CD14-positive monocyte (primary cell): ENCODE measurements around the gene TMEM132C. TPM values are rescaled to one million over a fixed set of nuclear protein-coding genes. Genes with fewer than 3 reads are reported as not detected.

Experiments used
- DNase-seq, 3 donors: peaks; one replicate each; pipeline ENCODE4 v3.0.0-alpha.2; 2011 to 2022
- H2AFZ ChIP-seq: 2 replicates; pipeline ENCODE4 v1.6.0; 2012; ENCODE audit warnings: mild to moderate bottlenecking, low read depth, low read length, inconsistent platforms; ENCODE audit not compliant: insufficient read depth, poor library complexity, severe bottlenecking
- H3K27ac ChIP-seq, 2 donors: 1 replicate in 1 of 2; 2 replicates in 1 of 2; pipeline ENCODE4 v1.5.1; 2012 to 2013; ENCODE audit warnings: low read length in 2 of 2, control low read depth in 1 of 2, inconsistent platforms in 1 of 2, low read depth in 1 of 2, mild to moderate bottlenecking in 1 of 2
- H3K27me3 ChIP-seq, 2 donors: one replicate each; pipeline versions ENCODE4 v1.6.0 to v1.6.1; 2011 to 2013; ENCODE audit warnings: low read length in 2 of 2; ENCODE audit not compliant: control insufficient read depth in 2 of 2, insufficient read depth in 2 of 2
- H3K36me3 ChIP-seq, 2 donors: replicated peaks in 1 of 2; 1 replicate in 1 of 2; 2 replicates in 1 of 2; pipeline versions ENCODE4 v1.5.1 to v1.6.1; 2012 to 2013; ENCODE audit warnings: low read length in 2 of 2, control low read depth in 1 of 2, inconsistent platforms in 1 of 2, mild to moderate bottlenecking in 1 of 2; ENCODE audit not compliant: insufficient read depth in 2 of 2, control insufficient read depth in 1 of 2
- H3K4me1 ChIP-seq, 2 donors: 1 replicate in 1 of 2; 2 replicates in 1 of 2; pipeline versions ENCODE4 v1.5.1 to v1.6.1; 2012 to 2013; ENCODE audit warnings: low read length in 2 of 2, control low read depth in 1 of 2, inconsistent platforms in 1 of 2, mild to moderate bottlenecking in 1 of 2, moderate library complexity in 1 of 2; ENCODE audit not compliant: insufficient read depth in 2 of 2, control insufficient read depth in 1 of 2
- H3K4me2 ChIP-seq: replicated peaks from 2 replicates; pipeline ENCODE3; 2012; ENCODE audit warnings: low read length, moderate library complexity, mild to moderate bottlenecking; ENCODE audit not compliant: poor library complexity, severe bottlenecking; ENCODE audit errors: extremely low read depth
- H3K4me3 ChIP-seq, 3 experiments: fragments of 200-600 bp in 1 of 3; sonication (generic) in 1 of 3; replicated peaks in 1 of 3; 1 replicate in 2 of 3; 2 replicates in 1 of 3; pipeline ENCODE4 v1.5.1; 2011 to 2013; ENCODE audit warnings: low read length in 3 of 3, mild to moderate bottlenecking in 3 of 3, control low read depth in 2 of 3, low read depth in 2 of 3, inconsistent platforms in 1 of 3, moderate library complexity in 1 of 3
- H3K79me2 ChIP-seq: 2 replicates; pipeline ENCODE4 v1.6.0; 2012; ENCODE audit warnings: mild to moderate bottlenecking, control low read depth, inconsistent platforms, low read length, moderate library complexity; ENCODE audit not compliant: insufficient read depth
- H3K9ac ChIP-seq: 2 replicates; pipeline ENCODE4 v1.6.0; 2017; ENCODE audit warnings: low read length, mild to moderate bottlenecking; ENCODE audit not compliant: insufficient read depth, poor library complexity, severe bottlenecking
- H3K9me3 ChIP-seq, 2 donors: replicated peaks in 1 of 2; 1 replicate in 1 of 2; 2 replicates in 1 of 2; pipeline versions ENCODE4 v1.5.1 to v1.6.1; 2012 to 2013; ENCODE audit warnings: low read length in 2 of 2, control low read depth in 1 of 2; ENCODE audit not compliant: control insufficient read depth in 1 of 2, insufficient read depth in 1 of 2
- H4K20me1 ChIP-seq: 2 replicates; pipeline ENCODE4 v1.6.0; 2012; ENCODE audit warnings: mild to moderate bottlenecking, low read length, control low read depth, moderate library complexity; ENCODE audit not compliant: insufficient read depth
- H3K27ac Mint-ChIP-seq, 7 donors: one replicate each; pipeline ENCODE4 v1.8.0; 2020; ENCODE audit warnings: mild to moderate bottlenecking in 7 of 7, mixed read lengths in 7 of 7, moderate library complexity in 6 of 7, inconsistent platforms in 2 of 7
- H3K27me3 Mint-ChIP-seq, 3 donors: one replicate each; pipeline ENCODE4 v1.8.0; 2021 to 2022; ENCODE audit warnings: low read depth in 3 of 3, mild to moderate bottlenecking in 3 of 3, mixed read lengths in 3 of 3, moderate library complexity in 3 of 3, inconsistent platforms in 1 of 3
- H3K36me3 Mint-ChIP-seq, 2 donors: one replicate each; pipeline ENCODE4 v1.8.0; 2020; ENCODE audit warnings: mixed read lengths in 2 of 2, inconsistent platforms in 1 of 2, mild to moderate bottlenecking in 1 of 2
- H3K4me1 Mint-ChIP-seq: one replicate; pipeline ENCODE4 v1.8.0; 2020; ENCODE audit warnings: mild to moderate bottlenecking, mixed read lengths
- H3K4me3 Mint-ChIP-seq, 2 donors: one replicate each; pipeline ENCODE4 v1.8.0; 2020; ENCODE audit warnings: mild to moderate bottlenecking in 2 of 2, mixed read lengths in 2 of 2, moderate library complexity in 1 of 2
- H3K9me3 Mint-ChIP-seq, 7 donors: one replicate each; pipeline ENCODE4 v1.8.0; 2020 to 2022; ENCODE audit warnings: mixed read lengths in 7 of 7, mild to moderate bottlenecking in 6 of 7, moderate library complexity in 6 of 7, inconsistent platforms in 2 of 7
- CTCF ChIP-seq: fragments of 200-600 bp; IDR thresholded peaks from one replicate; pipeline ENCODE4 v1.8.0; 2022; ENCODE audit warnings: antibody characterized with exemption, mild to moderate bottlenecking
- WGBS: methylation state at CpG from one replicate; pipeline ENCODE4 v1.1.5; 2013; ENCODE audit warnings: missing lambda C conversion rate; ENCODE audit not compliant: insufficient coverage; 5-methylcytosine and 5-hydroxymethylcytosine counted together
- intact Hi-C, 2 donors: fragments of 100-400 bp; cut with micrococcal nuclease; formaldehyde crosslinking; loops; one replicate each; pipeline versions ENCODE4 v1.15.0 to v1.15.1; 2023
- polyA plus RNA-seq, 3 donors: library from polyadenylated mRNA; depleted of rRNA in 1 of 3; unstranded in 2 of 3; stranded (reverse) in 1 of 3; fragments of 300-500 nt in 2 of 3; fragments of >200 nt in 1 of 3; fragmentation: Illumina TruSeq in 2 of 3; gene quantifications; 1 replicate in 2 of 3; 2 replicates in 1 of 3; pipeline ENCODE4 v1.2.3, GENCODE V29; 2012 to 2021

TMEM132C gene
- polyA plus RNA-seq, 3 donors: not detected

- H3K4me3 ChIP-seq: no peak overlapping the region
Measured at GRCh38 chr12:128510511-128510910, 243.5 kb downstream of the TMEM132C start.

GRCh38 chr12:128513331-128513730 is 246.4 kb downstream of the TMEM132C start:
- Mint-ChIP-seq H3K27ac (no peak overlapping the region), H3K4me3 (no peak overlapping the region), H3K27me3 (peaks cover 0 to 5% (median 2%) of the 10 kb centered on the region in 3 donors), H3K36me3 (no peaks in the 10 kb centered on the region), H3K9me3 (peaks cover 24 to 47% (median 33%) of the 10 kb centered on the region in 7 donors), H3K4me1 (no peaks in the 10 kb centered on the region)
- no peaks in the 10 kb centered on the region for H3K36me3 ChIP-seq
- H2AFZ ChIP-seq: no peak overlapping the region
- H3K27me3 ChIP-seq: no peaks in the 10 kb centered on the region
- H3K27ac ChIP-seq: no peak overlapping the region
- no peaks in the 10 kb centered on the region for H4K20me1 ChIP-seq
- 74% methylated on average over 5 of the region's 6 CpGs for WGBS
- no peak overlapping the region for H3K4me3 ChIP-seq
- intact Hi-C loops: no loop called here
- no peak for DNase-seq
- no peaks in the 10 kb centered on the region for H3K4me1 ChIP-seq
- TF ChIP-seq CTCF: no peak
- no peaks in the 10 kb centered on the region for H3K79me2 ChIP-seq
- no peak overlapping the region for H3K4me2 ChIP-seq
- H3K9ac ChIP-seq: no peak overlapping the region
- H3K9me3 ChIP-seq: peaks cover 44 to 60% of the 10 kb centered on the region in 2 donors

More at GRCh38 chr12:128510511-128510910, 243.5 kb downstream of the TMEM132C start:
- peaks cover 23 to 66% (median 37%) of the 10 kb centered on the region in 7 donors for H3K9me3 Mint-ChIP-seq
- Histone ChIP-seq H2AFZ (no peak overlapping the region), H3K9me3 (peaks cover 60 to 65% of the 10 kb centered on the region in 2 donors), H3K27me3 (no peaks in the 10 kb centered on the region), H3K36me3 (no peaks in the 10 kb centered on the region), H3K4me1 (no peaks in the 10 kb centered on the region), H3K9ac (no peak overlapping the region), H3K27ac (no peak overlapping the region), H4K20me1 (no peaks in the 10 kb centered on the region), H3K79me2 (no peaks in the 10 kb centered on the region), H3K4me2 (no peak overlapping the region)
- no peaks in the 10 kb centered on the region for H3K36me3 Mint-ChIP-seq
- peaks cover 0 to 3% (median 0%) of the 10 kb centered on the region in 3 donors for H3K27me3 Mint-ChIP-seq
- no peak for DNase-seq
- TF ChIP-seq CTCF: no peak
- WGBS: 93% methylated on average over 8 of the region's 8 CpGs
- no peak overlapping the region for H3K27ac Mint-ChIP-seq
- H3K4me1 Mint-ChIP-seq: no peaks in the 10 kb centered on the region
- intact Hi-C loops: no loop called here
- no peak overlapping the region for H3K4me3 Mint-ChIP-seq
